ENCODE data around the gene ITFG1.

DNA sequence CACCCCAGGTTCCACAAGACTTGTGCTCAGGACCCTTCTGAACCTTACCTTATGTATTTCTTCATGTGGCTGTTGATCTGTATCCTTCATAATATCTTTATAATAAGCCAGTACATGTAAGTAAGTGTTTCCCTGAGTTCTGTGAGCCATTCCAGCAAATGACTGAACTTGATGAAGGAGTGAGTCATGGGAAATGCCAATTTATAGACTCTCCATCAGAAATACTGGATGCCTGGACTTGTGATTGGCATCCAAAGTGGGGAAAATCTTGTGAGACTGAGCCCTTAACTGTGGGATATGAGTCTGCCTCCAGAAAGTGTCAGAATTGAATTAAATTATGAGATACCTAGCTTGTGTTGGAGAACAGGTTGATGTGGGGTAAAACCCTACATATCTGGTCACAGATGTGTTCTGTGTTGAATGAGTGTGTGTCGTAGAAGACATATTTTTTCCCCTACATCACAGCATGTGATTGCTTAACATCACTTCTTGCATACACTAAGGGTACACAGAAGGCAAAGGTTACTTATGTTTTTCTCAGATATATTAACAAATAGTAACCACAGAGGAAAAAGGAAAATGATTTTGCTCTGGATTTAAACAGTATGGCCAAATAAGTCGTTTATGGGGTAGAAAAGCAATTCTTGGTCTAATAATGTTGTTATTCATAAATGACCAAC lies 247.0 kb downstream of the ITFG1 start:
- TF ChIP-seq POLR2AphosphoS5 (IDR thresholded peaks at IDR 0.05; ENCODE audit: borderline replicate concordance, low read depth, low read length) (no peak), EZH2 (IDR thresholded peaks at IDR 0.05) (no peak)

All from SK-N-MC (cell line).